Measurements from ENCODE around the gene ZNF70.

The ZNF70 gene

DNA sequence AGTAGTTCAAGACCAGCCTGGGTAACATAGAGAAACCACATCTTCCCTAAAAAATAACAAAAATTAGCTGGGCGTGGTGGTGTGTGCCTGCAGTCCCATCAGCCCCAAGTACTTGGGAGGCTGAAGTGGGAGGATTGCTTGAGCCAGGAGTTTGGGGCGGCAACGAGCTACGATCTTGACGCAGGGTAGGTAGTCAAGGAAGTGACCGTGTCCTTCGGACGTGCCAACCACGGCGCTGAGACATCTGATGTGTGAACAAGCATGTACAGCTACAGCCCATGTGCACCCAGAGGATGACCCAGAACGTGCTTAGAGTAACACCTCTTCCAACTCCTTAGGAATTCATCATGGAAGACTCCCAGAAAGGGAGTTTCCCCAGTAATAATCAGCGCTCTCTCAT is 38.7 kb downstream of the ZNF70 start:
- no peak overlapping the region for H3K9ac ChIP-seq (ENCODE audit: low read length)
- no peaks in the 10 kb centered on the region for H3K9me3 ChIP-seq (replicated peaks; ENCODE audit: insufficient read depth, low read length)
- H3K4me3 ChIP-seq (ENCODE audit: low read length): no peak overlapping the region
- no peak for TF ChIP-seq EZH2 (optimal IDR thresholded peaks at IDR 0.05; ENCODE audit: low read depth, low read length)
- TF ChIP-seq EZH2phosphoT487 (IDR thresholded peaks at IDR 0.05; ENCODE audit: low read length): no peak
- TF ChIP-seq, protein P1, sequence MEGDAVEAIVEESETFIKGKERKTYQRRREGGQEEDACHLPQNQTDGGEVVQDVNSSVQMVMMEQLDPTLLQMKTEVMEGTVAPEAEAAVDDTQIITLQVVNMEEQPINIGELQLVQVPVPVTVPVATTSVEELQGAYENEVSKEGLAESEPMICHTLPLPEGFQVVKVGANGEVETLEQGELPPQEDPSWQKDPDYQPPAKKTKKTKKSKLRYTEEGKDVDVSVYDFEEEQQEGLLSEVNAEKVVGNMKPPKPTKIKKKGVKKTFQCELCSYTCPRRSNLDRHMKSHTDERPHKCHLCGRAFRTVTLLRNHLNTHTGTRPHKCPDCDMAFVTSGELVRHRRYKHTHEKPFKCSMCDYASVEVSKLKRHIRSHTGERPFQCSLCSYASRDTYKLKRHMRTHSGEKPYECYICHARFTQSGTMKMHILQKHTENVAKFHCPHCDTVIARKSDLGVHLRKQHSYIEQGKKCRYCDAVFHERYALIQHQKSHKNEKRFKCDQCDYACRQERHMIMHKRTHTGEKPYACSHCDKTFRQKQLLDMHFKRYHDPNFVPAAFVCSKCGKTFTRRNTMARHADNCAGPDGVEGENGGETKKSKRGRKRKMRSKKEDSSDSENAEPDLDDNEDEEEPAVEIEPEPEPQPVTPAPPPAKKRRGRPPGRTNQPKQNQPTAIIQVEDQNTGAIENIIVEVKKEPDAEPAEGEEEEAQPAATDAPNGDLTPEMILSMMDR (IDR thresholded peaks at IDR 0.05; ENCODE audit: low read length): no peak
- H3K9me2 ChIP-seq (replicated peaks; ENCODE audit: insufficient read depth, low read length): no peaks in the 10 kb centered on the region
- H3K79me2 ChIP-seq (ENCODE audit: low read length): peaks cover 30% of the 10 kb centered on the region
- no peaks in the 10 kb centered on the region for H4K20me1 ChIP-seq (ENCODE audit: insufficient read depth, low read length)
- no peak overlapping the region for H3K4me2 ChIP-seq (ENCODE audit: low read depth, low read length)
- DNase-seq: no peak
- peaks cover 3% of the 10 kb centered on the region; the same call in 1 of the 2 replicates for H3K4me1 ChIP-seq (ENCODE audit: low read length)
- H2AFZ ChIP-seq (ENCODE audit: low read length): no peak overlapping the region
- H3F3A ChIP-seq (ENCODE audit: insufficient read depth, low read length): no peaks in the 10 kb centered on the region
- H3K27ac ChIP-seq (ENCODE audit: low read length): no peak overlapping the region
- H3K36me3 ChIP-seq (replicated peaks; ENCODE audit: insufficient read depth, low read length): 0 out of 2 replicates have a peak, but pooled peaks cover 5% of the 10 kb centered on the region
- H3K27me3 ChIP-seq (replicated peaks; ENCODE audit: insufficient read depth, low read length): no peaks in the 10 kb centered on the region

DNA sequence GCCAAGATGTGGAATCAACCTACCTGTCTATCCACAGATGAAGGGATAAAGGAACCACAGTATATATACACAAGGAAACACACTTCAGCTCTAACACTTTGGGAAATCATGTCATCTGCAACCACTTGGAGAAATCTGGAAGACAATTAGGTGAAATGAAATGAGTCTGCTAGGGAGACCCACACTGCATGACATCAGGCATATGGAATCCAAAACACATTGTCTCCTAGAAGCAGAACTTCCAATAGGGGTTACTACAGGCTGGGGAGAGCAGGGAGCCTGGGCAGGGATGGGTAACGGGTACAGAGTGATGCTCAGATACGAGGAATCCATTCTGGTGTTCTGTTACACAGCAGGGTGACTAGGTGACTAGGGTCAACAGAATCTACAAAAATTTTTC is 41.8 kb downstream of the ZNF70 start:
- no peaks in the 10 kb centered on the region for H3K9me2 ChIP-seq (replicated peaks; ENCODE audit: insufficient read depth, low read length)
- no peak overlapping the region for H2AFZ ChIP-seq (ENCODE audit: low read length)
- TF ChIP-seq EZH2phosphoT487 (IDR thresholded peaks at IDR 0.05; ENCODE audit: low read length) (no peak), EZH2 (optimal IDR thresholded peaks at IDR 0.05; ENCODE audit: low read depth, low read length) (no peak)
- TF ChIP-seq, protein P1 (IDR thresholded peaks at IDR 0.05; ENCODE audit: low read length): no peak
- H3F3A ChIP-seq (ENCODE audit: insufficient read depth, low read length): no peaks in the 10 kb centered on the region
- H4K20me1 ChIP-seq (ENCODE audit: insufficient read depth, low read length): no peaks in the 10 kb centered on the region
- no peaks in the 10 kb centered on the region for H3K4me1 ChIP-seq (ENCODE audit: low read length)
- no peak for DNase-seq
- no peak overlapping the region for H3K4me3 ChIP-seq (ENCODE audit: low read length)
- H3K27me3 ChIP-seq (replicated peaks; ENCODE audit: insufficient read depth, low read length): no peaks in the 10 kb centered on the region
- H3K9ac ChIP-seq (ENCODE audit: low read length): no peak overlapping the region
- no peak overlapping the region for H3K27ac ChIP-seq (ENCODE audit: low read length)
- 0 out of 2 replicates have a peak, but pooled peaks cover 12% of the 10 kb centered on the region for H3K36me3 ChIP-seq (replicated peaks; ENCODE audit: insufficient read depth, low read length)
- no peak overlapping the region for H3K4me2 ChIP-seq (ENCODE audit: low read depth, low read length)
- peaks cover 17% of the 10 kb centered on the region for H3K79me2 ChIP-seq (ENCODE audit: low read length)
- no peaks in the 10 kb centered on the region for H3K9me3 ChIP-seq (replicated peaks; ENCODE audit: insufficient read depth, low read length)

DNA sequence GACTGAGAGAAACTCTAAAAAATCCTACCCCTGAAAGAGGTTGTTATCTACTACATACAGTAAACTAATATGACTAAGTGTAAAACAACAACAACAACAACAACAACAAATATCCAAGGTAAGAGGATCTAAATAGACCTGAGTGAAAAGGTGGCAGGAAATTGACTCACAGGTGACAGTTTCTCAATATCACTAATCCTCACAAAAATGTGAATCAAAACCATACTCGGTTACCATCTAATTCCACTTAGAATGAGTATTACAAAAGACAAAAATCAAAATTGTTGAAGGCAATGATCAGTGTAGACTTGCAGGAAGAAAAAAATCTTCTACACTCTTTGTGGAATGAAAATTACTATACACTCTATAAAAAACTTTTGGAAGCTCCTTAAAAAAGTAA is 42.6 kb downstream of the ZNF70 start:
- Histone ChIP-seq H3K27ac (ENCODE audit: low read length) (no peak overlapping the region), H3K9me2 (replicated peaks; ENCODE audit: insufficient read depth, low read length) (no peaks in the 10 kb centered on the region), H4K20me1 (ENCODE audit: insufficient read depth, low read length) (no peaks in the 10 kb centered on the region), H2AFZ (ENCODE audit: low read length) (no peak overlapping the region), H3K9me3 (replicated peaks; ENCODE audit: insufficient read depth, low read length) (no peaks in the 10 kb centered on the region), H3K27me3 (replicated peaks; ENCODE audit: insufficient read depth, low read length) (no peaks in the 10 kb centered on the region), H3K9ac (ENCODE audit: low read length) (no peak overlapping the region), H3K79me2 (ENCODE audit: low read length) (peaks cover 25% of the 10 kb centered on the region), H3K4me2 (ENCODE audit: low read depth, low read length) (no peak overlapping the region), H3K4me1 (ENCODE audit: low read length) (no peaks in the 10 kb centered on the region), H3K36me3 (replicated peaks; ENCODE audit: insufficient read depth, low read length) (0 out of 2 replicates have a peak, but pooled peaks cover 12% of the 10 kb centered on the region), H3K4me3 (ENCODE audit: low read length) (no peak overlapping the region), H3F3A (ENCODE audit: insufficient read depth, low read length) (no peaks in the 10 kb centered on the region)
- TF ChIP-seq, protein P1 (IDR thresholded peaks at IDR 0.05; ENCODE audit: low read length): no peak
- TF ChIP-seq EZH2 (optimal IDR thresholded peaks at IDR 0.05; ENCODE audit: low read depth, low read length): no peak
- DNase-seq: no peak
